Right renal cortex interstitium (tissue), 3 donors: Measurements from ENCODE around the gene ANTXR1. TPM values are rescaled to one million over a fixed set of nuclear protein-coding genes. Genes with fewer than 3 reads are reported as not detected.

Experiments
- DNase-seq, 3 donors: peaks; one replicate each; pipeline ENCODE4 v3.0.0-alpha.2; 2013; ENCODE audit warnings: low read depth in 3 of 3, low spot score in 2 of 3
- polyA plus RNA-seq, 3 donors: library from polyadenylated mRNA; unstranded; fragments of 120-200 nt; gene quantifications; one replicate each; pipeline ENCODE4 v1.2.1, GENCODE V29; 2013; ENCODE audit not compliant: insufficient read length in 3 of 3

ANTXR1 gene
- 10 to 100 TPM; 79.0 to 90.0 (median 86.1) TPM for polyA plus RNA-seq

- peak in 2 of 3 donors; percentile 74 for DNase-seq
Observed at GRCh38 chr2:69013142-69013839, at the start of gene ANTXR1. TSS of gene ANTXR1 (plus strand) at chr2:69013179. CDS start at chr2:69013500, 321 bp downstream.

- DNase-seq = no peak
Observed at GRCh38 chr2:68964282-68964681, 48.7 kb upstream of the ANTXR1 start.

GRCh38 chr2:68968221-68968620, 44.8 kb upstream of the ANTXR1 start:
- no peak for DNase-seq

GRCh38 chr2:68969736-68970490, 43.1 kb upstream of the ANTXR1 start:
- no peak for DNase-seq

- DNase-seq = no peak
Observed at GRCh38 chr2:68970566-68971265, 42.3 kb upstream of the ANTXR1 start.

- no peak for DNase-seq
Observed at GRCh38 chr2:68971591-68972231, 41.3 kb upstream of the ANTXR1 start.

GRCh38 chr2:68974251-68974650, 38.7 kb upstream of the ANTXR1 start, which contains the start of gene GKN1:
TSS of gene GKN1 (plus strand) at chr2:68974636. CDS start at chr2:68974678, 42 bp downstream.
- no peak for DNase-seq

GRCh38 chr2:68974946-68975665, 37.9 kb upstream of the ANTXR1 start:
- no peak for DNase-seq

GRCh38 chr2:68975844-68976243, 37.1 kb upstream of the ANTXR1 start:
- DNase-seq = no peak

- no peak for DNase-seq
Observed at GRCh38 chr2:68977453-68977852, 35.5 kb upstream of the ANTXR1 start.

GRCh38 chr2:68978098-68978497, 34.9 kb upstream of the ANTXR1 start:
- DNase-seq = no peak

- no peak for DNase-seq
Observed at GRCh38 chr2:68980956-68981355, 32.0 kb upstream of the ANTXR1 start.

- DNase-seq = no peak
Observed at GRCh38 chr2:68987021-68987503, 25.9 kb upstream of the ANTXR1 start.

GRCh38 chr2:68989035-68989434, 23.9 kb upstream of the ANTXR1 start:
- no peak for DNase-seq

- no peak for DNase-seq
Observed at GRCh38 chr2:68992341-68992740, 20.6 kb upstream of the ANTXR1 start.

GRCh38 chr2:68992933-68993332, 20.0 kb upstream of the ANTXR1 start:
- no peak for DNase-seq

- no peak for DNase-seq
Observed at GRCh38 chr2:68993660-68994059, 19.3 kb upstream of the ANTXR1 start.

- DNase-seq = no peak
Observed at GRCh38 chr2:68994864-68995263, 18.1 kb upstream of the ANTXR1 start.

- no peak for DNase-seq
Observed at GRCh38 chr2:68995916-68996315, 17.1 kb upstream of the ANTXR1 start.

GRCh38 chr2:68997401-68997800, 15.6 kb upstream of the ANTXR1 start:
- no peak for DNase-seq
